Left renal pelvis (tissue), 4 donors: ENCODE measurements around the gene CAMK2B. TPM values are rescaled to one million over a fixed set of nuclear protein-coding genes. Genes with fewer than 3 reads are reported as not detected.
A peak's percentile ranks its signal among the peaks of the same experiment; 100 is the strongest.

Experiments
- DNase-seq, 4 donors: peaks; one replicate each; pipeline ENCODE4 v3.0.0-alpha.2; 2013; ENCODE audit warnings: low read depth in 4 of 4, low spot score in 3 of 4
- polyA plus RNA-seq, 4 donors: library from polyadenylated mRNA; unstranded; fragments of 120-200 nt; gene quantifications; one replicate each; pipeline ENCODE4 v1.2.1, GENCODE V29; 2013; ENCODE audit not compliant: insufficient read length in 4 of 4

Gene CAMK2B
- polyA plus RNA-seq, 4 donors, result 1.6 to 3.2 (median 2.9) TPM

DNA sequence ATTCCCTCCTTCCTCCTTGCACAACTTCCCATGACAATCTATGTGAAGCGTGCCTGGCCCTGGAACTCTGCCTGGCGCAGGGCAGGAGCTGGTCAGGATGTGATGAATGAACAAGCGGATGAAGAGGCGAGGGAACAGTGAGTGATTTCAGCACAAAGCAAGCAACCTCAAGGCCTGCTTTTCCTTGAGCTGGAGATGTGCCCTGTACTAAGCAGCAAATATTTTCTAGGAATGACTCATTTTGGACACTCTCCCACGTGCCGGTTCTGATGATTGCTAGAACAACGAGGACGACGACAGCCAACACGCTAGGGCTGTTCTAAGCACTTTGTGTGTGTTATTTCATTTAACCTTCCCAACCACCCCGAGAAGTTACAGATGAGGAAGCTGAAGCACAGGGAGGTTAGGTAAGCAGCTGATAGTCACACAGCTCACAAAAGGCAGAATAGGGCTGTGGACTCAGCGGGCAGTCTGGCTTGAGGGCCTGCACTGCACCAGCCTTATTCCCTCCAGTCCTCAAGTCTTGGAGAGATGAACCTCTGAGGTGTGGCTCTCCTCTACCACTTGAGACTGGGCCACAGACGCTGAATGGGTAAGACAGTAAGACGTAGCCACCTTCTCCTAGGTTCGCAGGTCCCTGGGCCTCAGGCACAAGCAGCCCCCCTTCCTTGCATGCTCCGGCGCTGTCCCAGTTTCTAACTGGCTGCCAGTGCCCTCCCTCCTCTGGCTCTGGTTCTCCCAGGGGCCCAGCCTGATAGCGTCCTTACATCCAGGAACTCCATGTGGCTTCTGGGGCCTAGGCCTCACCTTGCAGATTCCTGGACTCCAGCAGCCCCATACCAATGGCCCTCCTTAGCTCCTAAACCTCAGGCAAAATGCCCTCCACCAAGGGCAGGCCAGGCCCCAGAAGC is 65.6 kb downstream of the CAMK2B start:
- no peak for DNase-seq

DNA sequence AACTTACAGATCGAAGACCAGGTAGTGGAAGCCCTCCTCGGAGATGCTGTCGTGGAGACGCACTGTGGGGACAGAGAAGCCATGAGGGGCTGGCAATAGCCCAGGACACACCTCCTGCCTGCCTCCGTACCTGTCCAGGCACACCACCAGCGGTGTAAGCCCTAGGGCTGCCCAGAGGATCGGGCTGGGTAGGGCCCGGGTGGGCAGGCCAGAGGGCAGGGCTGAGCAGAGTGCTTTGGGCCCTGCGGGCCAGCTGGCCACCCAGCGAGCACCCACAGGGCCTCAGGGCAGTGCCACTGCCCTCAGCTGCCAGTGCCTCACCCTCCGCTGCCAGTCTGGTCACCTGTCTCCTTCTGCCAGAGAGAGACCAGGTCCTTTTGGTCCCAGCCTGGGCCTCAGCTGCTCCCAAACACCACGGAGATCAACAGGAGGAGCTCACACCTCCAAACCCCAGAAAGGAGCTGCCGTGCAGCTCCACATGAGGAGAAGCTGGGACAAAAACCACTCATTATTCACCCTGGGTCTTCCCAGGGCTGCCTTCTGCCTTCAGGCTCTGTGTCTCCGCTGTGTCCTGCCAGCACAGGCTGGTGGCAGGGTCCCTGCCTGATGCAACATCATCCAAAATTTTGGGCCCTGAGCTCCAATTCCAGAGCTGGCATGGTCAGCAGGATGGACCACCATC is 66.4 kb downstream of the CAMK2B start:
- no peak for DNase-seq

DNA sequence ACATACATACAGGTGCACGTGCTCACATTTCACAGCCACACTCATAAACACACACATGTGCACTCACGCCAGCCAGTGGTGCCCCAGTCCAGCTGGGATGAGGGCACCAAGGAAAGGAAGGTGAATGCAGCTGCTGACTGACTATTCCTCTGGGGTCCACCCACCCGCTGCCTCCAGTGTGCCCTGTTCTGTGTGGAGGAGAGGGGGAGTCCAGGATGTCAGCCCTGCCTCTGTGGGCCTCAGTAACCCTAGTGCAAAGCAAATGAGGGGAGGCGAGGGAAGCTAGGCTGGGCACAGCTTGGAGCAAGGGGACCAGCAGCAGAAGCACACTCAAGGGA is 67.0 kb downstream of the CAMK2B start:
- DNase-seq, result no peak

DNA sequence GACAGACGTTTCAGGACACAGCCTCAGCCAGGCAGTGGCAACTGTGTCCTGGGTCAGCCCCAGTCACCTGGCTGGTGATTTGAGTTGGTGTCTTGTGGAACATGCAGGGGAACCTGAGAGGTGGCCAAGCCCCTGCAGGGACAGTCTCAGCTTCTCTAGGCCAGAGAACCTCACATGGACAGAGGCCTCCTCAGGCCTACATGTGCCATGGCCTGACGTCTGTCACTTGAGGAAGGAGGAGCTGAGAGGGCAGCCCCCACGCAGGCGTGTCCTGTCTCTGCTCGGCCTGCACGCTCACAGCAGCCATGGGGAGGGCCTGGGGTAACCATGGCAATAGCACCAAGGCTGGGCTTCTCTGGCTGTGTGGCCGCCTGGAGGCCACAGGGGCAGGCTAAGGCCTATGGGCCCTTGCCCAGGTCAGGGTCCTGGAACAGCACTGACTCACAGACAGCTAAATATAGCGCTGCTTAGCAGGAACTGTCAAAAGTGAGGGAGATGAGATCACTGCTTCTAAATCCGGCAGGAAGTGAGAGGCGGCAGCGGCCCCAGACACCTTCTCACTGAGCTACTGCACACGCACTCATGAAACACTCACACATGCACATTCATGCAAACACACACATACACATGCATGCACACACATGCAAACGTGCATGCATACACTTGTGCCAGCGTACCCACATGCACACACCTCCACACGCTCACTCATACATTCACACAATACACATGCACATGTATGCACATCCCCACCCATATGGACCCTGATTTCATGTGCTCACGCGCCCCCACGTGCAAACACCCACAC is 67.6 kb downstream of the CAMK2B start:
- DNase-seq, result peak in 3 of 4 donors; percentile 31 to 40 (median 37)

DNA sequence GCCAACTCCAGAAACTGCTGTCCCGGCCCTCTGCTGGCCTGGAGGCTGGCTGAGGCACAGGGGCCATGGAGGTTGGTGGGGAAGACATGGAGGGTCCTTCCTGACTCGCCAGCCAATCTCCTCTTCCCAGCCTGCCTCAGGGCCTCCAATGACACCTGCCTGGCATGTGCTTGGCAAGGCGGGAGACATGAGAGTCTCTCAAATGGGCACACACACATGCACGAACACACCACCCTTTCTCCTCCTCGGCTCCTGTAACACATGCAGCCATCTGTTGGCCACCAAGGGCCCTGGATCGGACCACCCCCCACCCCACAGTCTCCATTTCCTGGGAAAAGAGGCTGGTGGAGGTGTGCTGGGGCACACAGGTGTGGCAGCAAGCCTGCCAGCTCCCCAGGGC is 68.2 kb downstream of the CAMK2B start:
- no peak for DNase-seq

DNA sequence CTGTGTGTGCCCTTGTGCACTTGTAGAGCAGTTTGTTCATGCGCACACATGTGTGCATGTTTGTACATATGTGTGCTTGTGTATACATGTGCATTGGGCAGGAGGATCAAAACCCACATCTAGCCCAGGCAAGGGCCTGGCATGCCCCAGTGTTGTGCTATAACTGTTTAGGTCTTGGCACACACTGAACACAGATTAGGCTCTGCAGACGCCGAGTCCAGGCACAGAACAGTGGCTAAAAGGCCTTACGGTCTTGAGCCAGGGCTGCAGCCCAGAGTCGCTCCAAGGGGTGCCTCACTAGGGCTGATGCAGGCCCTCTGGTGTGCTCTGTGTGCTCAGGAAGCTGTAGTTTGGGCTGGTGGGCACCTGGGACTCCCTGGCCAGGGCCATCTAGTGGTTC is 68.9 kb downstream of the CAMK2B start:
- DNase-seq, result no peak

DNA sequence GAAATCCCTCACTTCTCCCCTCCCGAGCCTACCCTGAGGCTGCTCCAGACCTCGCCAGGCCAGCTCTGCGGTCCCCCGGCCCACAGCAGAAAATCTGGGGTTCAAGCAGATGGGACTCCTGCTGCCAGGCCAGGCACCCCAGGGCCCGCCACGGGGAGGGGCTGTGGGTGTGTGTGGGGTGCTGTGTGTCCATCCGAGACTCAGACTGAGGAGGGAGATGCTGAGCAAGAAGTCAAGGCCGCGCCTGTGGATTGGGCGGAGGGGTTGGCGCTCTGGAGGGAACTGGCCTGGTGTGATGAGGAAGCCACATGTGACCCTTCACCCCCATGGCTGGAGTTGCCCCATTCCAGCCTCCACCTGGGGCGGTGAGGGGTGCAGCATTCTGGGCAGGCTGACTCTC is 73.5 kb downstream of the CAMK2B start:
- no peak for DNase-seq

DNA sequence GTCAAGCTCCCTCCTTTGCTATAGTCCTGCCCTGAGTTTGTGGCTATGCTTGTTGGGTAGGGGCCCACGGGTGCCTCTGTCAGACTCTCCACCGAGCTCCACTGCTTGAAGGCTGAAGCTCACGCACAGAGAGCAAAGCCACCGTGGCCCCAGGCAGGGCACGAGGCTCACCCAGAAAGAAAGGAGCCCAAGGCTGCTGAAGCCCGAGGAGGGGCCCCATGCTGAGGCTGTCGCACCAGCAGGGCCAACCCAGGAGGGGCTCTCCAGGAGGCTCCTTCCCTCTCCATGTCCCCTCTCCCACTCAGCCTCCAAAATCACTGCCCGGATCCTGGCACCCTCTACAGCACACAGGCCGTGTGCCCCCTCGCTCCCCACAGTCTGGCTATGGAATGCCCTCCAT is 74.1 kb downstream of the CAMK2B start:
- DNase-seq, result no peak

DNA sequence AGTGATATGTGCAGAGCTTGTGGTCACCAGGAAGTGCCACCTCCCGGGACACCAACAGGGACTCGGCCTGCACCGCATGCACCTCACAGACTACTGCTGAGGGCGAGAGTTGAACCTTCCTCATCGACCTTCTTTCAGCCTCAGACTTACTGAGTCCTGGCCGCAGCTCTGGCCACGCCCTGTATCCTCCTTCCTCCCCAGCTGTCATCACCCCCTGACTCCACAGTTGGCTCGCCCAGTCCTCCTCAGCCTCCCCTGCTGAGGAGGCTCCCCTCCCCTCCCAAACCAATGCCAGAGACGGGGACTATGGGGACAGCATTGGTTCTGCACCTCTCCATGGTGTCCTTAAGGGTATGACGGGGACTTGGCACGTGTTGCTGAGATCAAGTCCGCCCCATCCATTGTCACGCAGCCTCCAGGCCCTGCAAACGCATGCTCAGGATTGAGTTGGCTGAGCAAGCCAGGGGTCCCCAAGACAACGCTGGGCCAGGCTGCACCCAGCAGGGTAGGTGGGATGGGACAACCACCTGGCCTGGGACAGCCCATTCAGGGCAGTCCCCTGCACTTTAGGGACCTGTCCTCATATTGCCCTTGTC is 75.7 kb downstream of the CAMK2B start:
- DNase-seq, result no peak

DNA sequence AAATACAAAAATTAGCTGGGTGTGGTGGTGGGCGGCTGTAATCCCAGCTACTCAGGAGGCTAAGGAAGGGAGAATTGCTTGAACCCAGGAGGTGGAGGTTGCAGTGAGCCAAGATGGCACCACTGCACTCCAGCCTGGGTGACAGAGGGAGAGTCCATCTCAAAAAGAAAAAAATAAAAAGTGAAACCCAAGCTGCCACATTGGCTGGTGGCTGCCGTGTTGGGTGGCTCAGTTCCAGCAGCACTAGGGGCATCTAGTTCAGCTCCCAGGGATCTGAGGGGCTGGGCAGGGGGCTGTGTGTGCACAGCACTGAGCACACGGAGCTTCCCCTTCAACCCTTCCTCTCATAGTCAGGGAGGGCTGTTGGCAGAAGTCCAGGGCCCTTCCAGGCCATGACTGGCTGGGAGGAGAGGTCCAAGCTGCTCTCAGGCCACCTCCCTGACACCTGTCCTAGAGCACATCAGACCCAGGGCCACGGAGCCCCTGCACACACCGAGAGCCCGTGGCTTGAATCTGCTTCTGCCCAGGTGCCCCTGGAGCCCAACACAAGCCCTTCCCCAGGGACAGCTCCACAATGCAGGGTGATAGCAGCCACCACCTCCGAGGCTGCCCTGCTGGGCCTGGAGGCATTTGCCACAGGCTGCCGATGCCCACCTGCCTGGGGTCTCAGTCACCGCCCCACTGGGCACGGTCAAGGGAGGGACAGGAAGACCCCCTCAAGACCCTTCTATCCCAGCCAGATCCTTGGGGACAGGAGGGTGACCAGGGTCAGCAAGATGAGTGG is 77.3 kb downstream of the CAMK2B start:
- DNase-seq, result no peak

DNA sequence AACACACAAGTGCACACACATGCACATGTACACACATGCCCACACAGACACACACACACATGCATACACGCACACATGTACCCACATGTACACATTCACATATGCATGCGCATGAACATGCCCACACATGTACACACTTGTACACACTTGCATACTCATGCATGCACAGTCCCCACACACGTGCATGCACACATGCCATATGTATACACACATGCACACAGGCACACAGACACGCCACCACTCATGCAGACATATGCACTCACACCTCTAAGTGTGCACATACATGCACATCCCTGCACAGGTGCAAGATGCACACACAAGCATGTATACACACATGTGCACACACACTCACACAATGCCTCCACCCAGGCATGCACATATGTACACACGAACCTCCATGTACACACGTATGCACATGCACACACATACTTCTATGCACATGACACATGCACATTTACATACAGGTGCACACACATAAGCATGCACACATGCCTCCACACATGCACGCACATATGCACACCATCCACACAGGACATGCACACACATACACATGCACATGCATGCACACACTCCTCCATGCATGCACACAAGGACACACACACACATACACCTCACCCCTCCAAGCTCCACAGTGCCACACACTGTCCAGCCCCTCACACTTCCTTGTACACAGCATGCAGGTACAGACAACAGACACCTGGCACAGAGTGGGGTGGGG is 78.8 kb downstream of the CAMK2B start:
- DNase-seq, result no peak

DNA sequence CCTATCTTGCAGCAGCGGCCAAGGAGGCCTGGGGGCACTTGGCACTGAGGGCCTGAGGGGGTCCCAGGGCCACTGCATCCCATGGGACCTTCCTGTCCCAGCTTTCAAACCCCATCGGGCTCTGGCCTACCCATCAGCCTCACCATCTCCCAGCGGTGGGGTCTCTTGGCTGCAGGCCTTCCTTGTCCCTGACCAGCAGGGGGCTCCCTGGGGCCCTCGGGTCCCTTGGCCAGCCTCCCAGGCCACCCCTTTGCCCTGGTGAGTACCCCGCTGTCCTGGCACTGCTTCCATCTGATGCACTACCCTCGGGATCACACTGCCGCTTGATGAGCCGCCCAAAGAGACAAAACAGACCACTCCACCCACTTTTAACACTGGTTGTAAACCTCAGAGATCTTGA is 81.1 kb downstream of the CAMK2B start:
- no peak for DNase-seq

DNA sequence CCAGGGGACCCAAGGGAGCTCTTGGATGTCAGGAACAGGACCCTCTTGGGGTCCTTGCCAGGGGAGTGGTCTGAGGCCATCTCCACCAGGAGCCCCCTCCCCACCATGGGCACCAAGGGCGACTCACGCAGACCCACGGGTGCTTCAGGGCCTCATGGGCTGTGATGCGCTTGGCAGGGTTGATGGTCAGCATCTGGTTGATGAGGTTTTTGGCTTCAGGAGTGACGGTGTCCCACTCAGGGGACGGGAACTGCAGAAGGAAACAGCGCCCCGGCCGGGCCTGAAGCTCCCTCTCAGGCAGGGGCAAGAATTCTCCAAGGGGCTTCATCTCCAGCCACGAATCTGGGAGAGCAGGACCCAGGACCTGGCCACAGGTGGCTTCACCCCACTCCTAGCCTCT is 83.3 kb downstream of the CAMK2B start:
- DNase-seq, result no peak

DNA sequence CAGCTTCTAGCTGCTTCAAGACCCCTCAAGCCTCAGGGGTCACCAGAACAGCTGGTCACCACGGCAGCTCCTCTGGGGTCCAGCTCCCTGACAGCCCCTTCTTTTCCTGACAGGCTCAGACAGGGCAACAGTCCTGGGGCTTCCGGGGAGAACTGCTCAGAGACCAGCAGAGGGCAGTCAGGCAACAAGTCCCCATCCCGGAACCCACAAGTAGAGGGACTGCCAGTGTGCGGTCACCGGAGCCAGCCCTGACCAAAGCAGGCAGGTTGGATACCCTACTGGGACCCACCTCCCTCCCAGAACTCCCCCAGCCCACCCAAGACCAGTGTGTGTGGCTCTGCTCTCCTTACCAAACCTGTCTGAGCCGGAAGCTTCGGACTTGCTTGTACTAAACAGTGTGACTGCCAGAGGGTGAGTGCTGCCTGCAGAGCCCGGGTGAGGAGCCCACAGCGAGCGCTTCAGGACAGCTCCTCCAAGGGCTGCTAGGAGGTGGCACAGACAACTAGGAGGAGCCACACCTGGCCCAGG is 84.3 kb downstream of the CAMK2B start:
- DNase-seq, result peak in 2 of 4 donors; percentile 55 to 57

DNA sequence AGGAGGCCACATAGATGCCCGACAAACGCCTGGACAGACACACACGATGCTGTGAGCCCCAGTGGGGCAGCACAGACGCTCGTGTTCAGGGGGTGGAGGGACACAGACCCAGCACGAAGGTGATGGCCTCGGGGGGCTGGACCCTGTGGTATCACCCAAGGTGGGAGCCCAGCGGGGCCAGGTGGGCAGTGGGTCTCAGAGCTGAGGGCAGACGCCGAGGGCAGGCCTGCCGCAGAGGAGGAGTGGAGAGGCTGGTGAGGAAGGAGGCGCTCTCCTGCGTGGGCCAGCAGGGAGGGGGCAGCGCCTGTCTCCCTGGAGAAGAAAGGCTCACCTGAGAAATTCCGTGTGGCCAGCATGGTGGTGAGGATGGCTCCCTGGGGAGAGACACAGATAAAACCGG is 85.0 kb downstream of the CAMK2B start:
- DNase-seq, result no peak

DNA sequence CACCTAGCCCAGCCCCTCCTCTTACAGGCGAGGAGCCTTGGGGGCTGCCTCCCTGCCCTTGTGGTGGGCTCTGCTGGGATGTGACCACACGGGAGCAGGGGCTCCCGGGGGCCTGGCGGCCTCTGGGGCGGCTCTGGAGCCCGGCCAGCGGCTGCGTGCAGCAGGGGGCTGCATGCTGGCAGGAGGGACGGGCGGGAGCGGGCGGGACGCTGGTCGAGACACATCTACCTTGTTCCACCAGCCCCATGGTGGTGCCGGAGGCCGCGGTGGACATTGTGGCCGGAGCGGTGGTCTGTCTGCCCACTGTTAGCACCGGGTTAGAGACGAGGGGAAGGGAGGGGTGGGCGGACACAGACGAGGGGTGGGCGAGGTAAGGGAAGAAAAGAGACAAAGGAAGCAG is 86.0 kb downstream of the CAMK2B start:
- DNase-seq, result no peak

DNA sequence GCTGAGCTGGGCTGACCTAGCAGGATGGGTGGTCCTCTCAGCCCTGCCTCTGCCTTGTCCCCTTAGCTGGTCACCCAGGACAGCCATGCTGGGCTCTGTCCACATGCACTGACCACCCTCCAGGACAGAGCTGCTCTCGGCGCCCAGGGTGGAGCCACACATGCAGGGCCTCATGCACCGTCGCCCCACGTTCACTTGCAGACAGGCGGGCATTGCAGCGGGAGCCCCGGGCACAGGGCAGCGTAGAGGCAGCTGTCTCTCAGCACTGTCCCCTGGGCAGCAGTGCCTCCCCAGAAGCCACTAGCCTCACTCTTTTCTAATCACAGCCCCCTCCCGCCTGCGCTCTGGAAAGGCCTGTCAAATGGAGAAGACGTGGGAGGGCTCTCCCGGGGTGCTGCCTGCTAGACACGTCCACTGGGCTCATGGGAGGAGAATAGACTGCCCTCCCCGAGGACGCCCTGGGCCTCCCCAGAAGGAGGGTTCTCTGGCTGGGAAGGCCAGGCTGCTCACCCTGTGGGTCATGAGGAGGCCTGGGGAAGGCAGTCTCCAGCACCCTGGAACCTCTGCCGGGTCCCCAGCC is 87.2 kb downstream of the CAMK2B start:
- no peak for DNase-seq

DNA sequence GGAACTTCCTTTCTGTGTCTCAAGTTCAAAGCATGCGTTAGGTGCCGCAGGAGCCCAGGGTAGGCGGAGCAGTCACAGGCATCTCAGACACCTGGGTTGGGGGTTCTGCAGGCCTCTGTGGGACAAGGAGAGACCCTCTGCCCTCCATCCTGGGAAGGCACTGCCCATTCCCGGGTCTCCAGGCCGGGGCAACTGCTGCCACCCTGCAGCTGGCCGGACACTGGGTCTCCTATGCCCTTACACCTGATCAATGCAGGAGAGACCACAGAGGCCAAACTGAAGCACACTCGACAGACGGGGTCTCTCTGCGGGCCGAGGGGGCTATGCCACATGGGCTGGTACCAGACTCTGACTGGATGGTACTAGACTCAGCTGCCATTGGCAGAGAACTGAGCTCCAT is 87.7 kb downstream of the CAMK2B start:
- DNase-seq, result no peak

DNA sequence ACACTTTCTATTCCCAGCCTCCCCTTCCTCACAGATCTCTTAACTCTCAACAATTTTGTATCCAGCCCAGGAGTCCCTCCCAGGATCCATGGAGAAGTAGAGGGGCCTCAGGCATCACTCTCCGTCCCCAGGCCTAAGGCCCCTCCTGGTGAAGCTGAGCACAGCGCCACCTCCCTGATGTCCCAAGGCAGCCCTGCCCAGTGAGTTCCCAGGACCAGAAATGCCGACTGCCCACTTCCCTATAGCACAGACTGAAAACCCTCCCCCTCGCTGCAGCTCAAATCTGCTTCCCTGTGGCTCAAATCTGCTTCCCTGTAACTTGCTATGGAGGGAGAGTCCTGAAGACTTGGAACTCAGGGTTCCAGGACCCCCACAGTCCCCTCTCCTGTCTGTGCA is 89.1 kb downstream of the CAMK2B start:
- no peak for DNase-seq
